Stimulated activated CD8-positive, alpha-beta memory T cell treated with anti-CD3 and anti-CD28 coated beads, Interleukin-7, amount 100 ng/mL, for 48 hours (primary cell): ENCODE results near the gene RAB14.
A peak's percentile ranks its signal among the peaks of the same experiment; 100 is the strongest.

Source experiments
- DNase-seq, 2 donors: peaks; one replicate each; pipeline ENCODE4 v3.0.0-alpha.2; 2020; ENCODE audit warnings: low read depth in 1 of 2; ENCODE audit errors: extremely low read depth in 1 of 2

The RAB14 gene

GRCh38 chr9:121201738-121202533 lies at the start of gene RAB14:
Gene RAB14, minus strand, starts transcription at chr9:121201869. Its CDS starts 8,457 bp downstream, at chr9:121193412.
- DNase-seq, result peak; percentile 99 to 100

- no peak for DNase-seq
These were observed 47.9 kb upstream of the RAB14 start for GRCh38 chr9:121249563-121249962.

GRCh38 chr9:121246821-121247561 lies 45.3 kb upstream of the RAB14 start:
- DNase-seq, result no peak

GRCh38 chr9:121242959-121243346 lies 41.3 kb upstream of the RAB14 start:
- no peak for DNase-seq

- DNase-seq, result no peak
These were observed 40.7 kb upstream of the RAB14 start for GRCh38 chr9:121242219-121242958.

- DNase-seq, result no peak
These were observed 38.9 kb upstream of the RAB14 start for GRCh38 chr9:121240472-121241135.

- DNase-seq, result no peak
These were observed 38.2 kb upstream of the RAB14 start for GRCh38 chr9:121239851-121240250.

GRCh38 chr9:121239071-121239470 lies 37.4 kb upstream of the RAB14 start:
- DNase-seq, result no peak

- DNase-seq, result no peak
These were observed 36.2 kb upstream of the RAB14 start for GRCh38 chr9:121237916-121238315.

GRCh38 chr9:121235512-121235911 lies 33.8 kb upstream of the RAB14 start:
- DNase-seq, result no peak

GRCh38 chr9:121234832-121235161 lies 33.1 kb upstream of the RAB14 start:
- DNase-seq, result no peak

GRCh38 chr9:121233906-121234831 lies 32.5 kb upstream of the RAB14 start:
- no peak for DNase-seq

- DNase-seq, result no peak
These were observed 30.6 kb upstream of the RAB14 start for GRCh38 chr9:121232251-121232650.

- no peak for DNase-seq
These were observed 28.6 kb upstream of the RAB14 start for GRCh38 chr9:121230256-121230655.

- DNase-seq, result no peak
These were observed 26.2 kb upstream of the RAB14 start for GRCh38 chr9:121227862-121228261.

- DNase-seq, result no peak
These were observed 24.5 kb upstream of the RAB14 start for GRCh38 chr9:121226175-121226574.

GRCh38 chr9:121225240-121225639 lies 23.6 kb upstream of the RAB14 start:
- no peak for DNase-seq

GRCh38 chr9:121222524-121223171 lies 21.0 kb upstream of the RAB14 start:
- no peak for DNase-seq

- DNase-seq, result no peak
These were observed 20.0 kb upstream of the RAB14 start for GRCh38 chr9:121221664-121222055.
